Measurements from ENCODE around the gene GANC. TPM values are rescaled to one million over a fixed set of nuclear protein-coding genes. Genes with fewer than 3 reads are reported as not detected.
"Not testable (repeated sequence)": the region's sequence is repeated elsewhere in the genome, so short reads cannot be mapped to it uniquely, and the experiment has no call there.

Gene GANC
- total RNA-seq, 2 donors from 2014 or later, result 32.0 to 78.8 TPM

GRCh38 chr15:42315521-42315920, 42.5 kb downstream of the GANC start:
- peaks cover 6% of the 10 kb centered on the region for H3K36me3 ChIP-seq
- DNase-seq (ENCODE audit: low spot score) (no peak), ATAC-seq (ENCODE audit: insufficient number of reproducible peaks, low FRiP score, low read depth) (no peak)
- no peak overlapping the region for H3K4me3 ChIP-seq
- H3K4me1 ChIP-seq (ENCODE audit: control insufficient read depth in 1 of 2, low read depth in 2 of 2), result no peaks in the 10 kb centered on the region
- no peak for TF ChIP-seq CTCF (IDR thresholded peaks at IDR 0.05)
- no peaks in the 10 kb centered on the region for H3K27me3 ChIP-seq (replicated peaks; ENCODE audit: insufficient read depth)
- H3K27ac ChIP-seq, result no peak overlapping the region
- H3K9me3 ChIP-seq, result no peaks in the 10 kb centered on the region

GRCh38 chr15:42316282-42316805, 43.3 kb downstream of the GANC start:
- H3K4me1 ChIP-seq (ENCODE audit: control insufficient read depth in 1 of 2, low read depth in 2 of 2); DNase-seq (ENCODE audit: low spot score); H3K9me3 ChIP-seq; H3K4me3 ChIP-seq; H3K36me3 ChIP-seq; H3K27ac ChIP-seq; ATAC-seq (ENCODE audit: insufficient number of reproducible peaks, low FRiP score, low read depth); H3K27me3 ChIP-seq (replicated peaks; ENCODE audit: insufficient read depth): not testable (repeated sequence)

GRCh38 chr15:42319206-42319605, 46.2 kb downstream of the GANC start:
- H3K4me1 ChIP-seq (ENCODE audit: control insufficient read depth in 1 of 2, low read depth in 2 of 2), result no peaks in the 10 kb centered on the region

GRCh38 chr15:42324308-42324707, 51.3 kb downstream of the GANC start:
- Histone ChIP-seq H3K9me3 (no peaks in the 10 kb centered on the region), H3K27me3 (replicated peaks; ENCODE audit: insufficient read depth) (no peaks in the 10 kb centered on the region), H3K4me1 (ENCODE audit: control insufficient read depth in 1 of 2, low read depth in 2 of 2) (no peaks in the 10 kb centered on the region), H3K36me3 (peaks cover 11% of the 10 kb centered on the region), H3K27ac (no peak overlapping the region), H3K4me3 (no peak overlapping the region)
- no peak for TF ChIP-seq CTCF (IDR thresholded peaks at IDR 0.05)
- ATAC-seq (ENCODE audit: insufficient number of reproducible peaks, low FRiP score, low read depth) (no peak), DNase-seq (ENCODE audit: low spot score) (no peak)

More at GRCh38 chr15:42319206-42319605, 46.2 kb downstream of the GANC start:
- Histone ChIP-seq H3K27me3 (replicated peaks; ENCODE audit: insufficient read depth) (no peaks in the 10 kb centered on the region), H3K4me3 (no peak overlapping the region), H3K36me3 (peaks cover 7% of the 10 kb centered on the region), H3K9me3 (no peaks in the 10 kb centered on the region), H3K27ac (no peak overlapping the region)
- no peak for TF ChIP-seq CTCF (IDR thresholded peaks at IDR 0.05)
- ATAC-seq (ENCODE audit: insufficient number of reproducible peaks, low FRiP score, low read depth) (no peak), DNase-seq (ENCODE audit: low spot score) (no peak)

- Histone ChIP-seq H3K27me3 (replicated peaks; ENCODE audit: insufficient read depth) (no peaks in the 10 kb centered on the region), H3K4me1 (ENCODE audit: control insufficient read depth in 1 of 2, low read depth in 2 of 2) (no peaks in the 10 kb centered on the region), H3K4me3 (no peak overlapping the region), H3K9me3 (no peaks in the 10 kb centered on the region), H3K27ac (no peak overlapping the region), H3K36me3 (peaks cover 12% of the 10 kb centered on the region)
- ATAC-seq (ENCODE audit: insufficient number of reproducible peaks, low FRiP score, low read depth), result no peak
- DNase-seq (ENCODE audit: low spot score), result no peak
- TF ChIP-seq CTCF (IDR thresholded peaks at IDR 0.05), result no peak
Measured at GRCh38 chr15:42329161-42329560, 56.2 kb downstream of the GANC start.

- Histone ChIP-seq H3K27ac (no peak overlapping the region), H3K27me3 (replicated peaks; ENCODE audit: insufficient read depth) (no peaks in the 10 kb centered on the region), H3K4me3 (no peak overlapping the region), H3K36me3 (peaks cover 13% of the 10 kb centered on the region), H3K4me1 (ENCODE audit: control insufficient read depth in 1 of 2, low read depth in 2 of 2) (no peaks in the 10 kb centered on the region), H3K9me3 (peaks cover 3% of the 10 kb centered on the region)
- ATAC-seq (ENCODE audit: insufficient number of reproducible peaks, low FRiP score, low read depth) (no peak), DNase-seq (ENCODE audit: low spot score) (no peak)
- TF ChIP-seq CTCF (IDR thresholded peaks at IDR 0.05), result no peak
Measured at GRCh38 chr15:42329992-42330391, 57.0 kb downstream of the GANC start.
